Hair follicular keratinocyte (primary cell): Measurements from ENCODE around the gene ZNF432. TPM values are rescaled to one million over a fixed set of nuclear protein-coding genes. Genes with fewer than 3 reads are reported as not detected.

Experiments used
- total RNA-seq: library from RNA; depleted of rRNA; stranded (reverse); fragments of >200 nt; gene quantifications from 2 replicates; pipeline ENCODE4 v1.2.3, GENCODE V29; 2015

ZNF432 gene
- 1.7 and 3.0 TPM in 2 replicates for total RNA-seq

DNA sequence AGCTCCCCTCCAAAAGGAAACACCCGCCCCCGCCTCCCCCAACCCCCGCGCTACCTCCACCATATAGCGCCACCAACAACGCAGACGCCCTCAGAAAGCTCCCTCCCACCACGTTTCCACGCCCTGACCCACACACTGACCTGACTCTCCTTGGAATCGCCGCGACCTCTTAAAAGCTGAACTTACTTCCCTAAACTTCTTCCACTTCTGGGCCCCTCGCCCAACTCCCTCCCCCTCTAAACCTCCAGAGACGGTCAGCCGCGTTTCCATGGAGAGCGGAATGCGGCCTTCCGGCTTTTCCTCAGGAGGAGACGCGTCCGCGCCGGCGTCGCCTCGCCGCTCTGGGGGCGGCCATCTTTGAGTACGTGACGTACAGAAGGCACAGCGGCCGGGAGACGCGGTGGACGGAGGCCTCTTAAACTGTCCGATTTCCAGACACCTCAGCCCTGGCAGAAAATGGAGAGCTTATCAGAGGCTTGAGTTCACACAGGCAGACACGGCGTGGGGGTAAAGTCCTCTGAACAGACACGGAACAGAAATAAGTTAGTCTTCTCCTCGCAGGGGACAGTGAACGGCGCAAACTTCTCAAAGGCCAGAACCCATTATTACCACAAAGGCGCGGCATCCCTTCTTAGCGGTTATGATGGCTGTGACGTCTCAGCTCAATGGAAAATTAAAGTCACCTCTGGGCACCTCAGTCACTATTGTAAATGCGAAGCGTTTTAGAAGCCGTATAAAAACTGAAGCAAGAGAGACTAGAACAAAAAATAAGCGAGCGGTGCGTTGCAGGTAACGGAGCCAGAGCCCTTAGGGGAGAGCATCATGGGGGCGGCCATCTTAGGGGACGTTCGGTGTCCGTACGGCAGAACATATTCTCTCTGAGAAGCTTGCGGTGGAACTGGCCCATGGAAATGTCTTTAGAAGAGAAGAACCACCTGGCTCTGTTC lies at the start of gene ZNF432:
TSS of gene ZNF432 (minus strand) at position 284 of the 947 bp plus-strand sequence. CDS start 1,970 bp downstream, outside the sequence.

GRCh38 chr19:52095172-52096014 lies 46.8 kb upstream of the ZNF432 start, which contains the start of gene ZNF841:
TSS of gene ZNF841 (minus strand) at chr19:52095765. CDS start at chr19:52084801, 10,964 bp downstream.

GRCh38 chr19:52028027-52028779 lies 20.4 kb downstream of the ZNF432 start, which contains the start of gene ZNF614:
TSS of gene ZNF614 (minus strand) at chr19:52028379. CDS start at chr19:52025745, 2,634 bp downstream.

DNA sequence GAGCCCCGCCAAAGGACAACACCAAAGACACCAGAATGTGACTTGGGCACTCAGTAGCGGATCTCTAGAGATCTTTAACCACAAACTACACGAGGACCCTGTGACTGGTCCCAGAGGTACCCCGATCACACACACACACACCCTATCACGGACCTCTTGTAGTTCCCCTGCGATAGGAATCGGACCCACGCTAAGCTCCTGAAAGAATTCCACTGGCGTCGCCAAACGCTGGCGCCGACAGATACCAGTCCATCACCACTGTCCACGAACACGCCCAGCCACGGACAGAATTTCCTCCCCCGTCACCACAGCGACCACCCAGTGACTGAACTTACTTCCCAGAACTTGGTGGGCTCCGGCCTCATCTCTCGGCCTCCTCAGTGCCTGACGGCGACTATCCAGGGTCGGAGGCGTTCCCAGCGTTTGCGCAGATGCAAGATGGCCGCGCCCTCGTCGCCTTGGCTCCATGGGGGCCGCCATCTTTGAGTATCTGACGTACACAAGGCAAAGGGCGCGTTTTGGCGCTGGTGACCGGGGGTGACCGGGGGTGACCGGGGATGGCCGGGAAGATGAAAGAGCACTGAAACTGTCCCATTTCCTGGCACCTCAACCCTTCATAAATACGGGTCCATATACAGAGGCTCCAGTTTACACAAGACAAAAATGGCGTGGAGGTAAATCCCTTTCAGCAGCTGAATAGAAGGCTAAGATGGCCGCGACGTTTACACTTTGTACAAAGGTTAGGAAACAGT lies 40.7 kb downstream of the ZNF432 start, which contains the start of gene ZNF615:
TSS of gene ZNF615 (minus strand) at position 406 of the 752 bp plus-strand sequence. CDS start 4,500 bp downstream, outside the sequence.

GRCh38 chr19:51986309-51987291 lies 62.0 kb downstream of the ZNF432 start, which contains the start of gene ZNF350:
TSS of gene ZNF350 (minus strand) at chr19:51986840. CDS start at chr19:51974360, 12,480 bp downstream.

Other genes starting within 250 kb of the ZNF432 start
- gene ZNF577, start 160.9 kb downstream of the ZNF432 start, total RNA-seq: 1.6 TPM in 2 replicates
- gene ZNF649, start 143.8 kb downstream of the ZNF432 start, total RNA-seq: 6.6 and 6.8 TPM in 2 replicates
- gene ZNF613, start 121.4 kb downstream of the ZNF432 start, total RNA-seq: 2.2 and 4.9 TPM in 2 replicates
- gene ZNF350, start 62.0 kb downstream of the ZNF432 start, total RNA-seq: 2.7 and 5.1 TPM in 2 replicates
- 2.2 and 2.7 TPM in 2 replicates for gene ZNF615, start 40.6 kb downstream of the ZNF432 start, total RNA-seq
- gene ZNF614, start 20.5 kb downstream of the ZNF432 start, total RNA-seq: 5.1 and 6.9 TPM in 2 replicates
- 4.5 and 8.6 TPM in 2 replicates for gene ZNF841, start 46.9 kb upstream of the ZNF432 start, total RNA-seq
- gene ZNF616, start 91.1 kb upstream of the ZNF432 start, total RNA-seq: 3.7 and 5.3 TPM in 2 replicates
- gene ZNF836, start 122.8 kb upstream of the ZNF432 start, total RNA-seq: 3.7 and 5.5 TPM in 2 replicates
- 200 and 210 TPM in 2 replicates for gene PPP2R1A, start 141.2 kb upstream of the ZNF432 start, total RNA-seq
- 3.9 and 6.4 TPM in 2 replicates for gene ZNF766, start 220.7 kb upstream of the ZNF432 start, total RNA-seq
- gene ZNF480, start 248.3 kb upstream of the ZNF432 start, total RNA-seq: 3.7 and 4.3 TPM in 2 replicates